ENCODE measurements around the gene ZNF280D. TPM values are rescaled to one million over a fixed set of nuclear protein-coding genes. Genes with fewer than 3 reads are reported as not detected.
"Not testable (repeated sequence)": the region's sequence is repeated elsewhere in the genome, so short reads cannot be mapped to it uniquely, and the experiment has no call there.

ZNF280D gene, protein sequence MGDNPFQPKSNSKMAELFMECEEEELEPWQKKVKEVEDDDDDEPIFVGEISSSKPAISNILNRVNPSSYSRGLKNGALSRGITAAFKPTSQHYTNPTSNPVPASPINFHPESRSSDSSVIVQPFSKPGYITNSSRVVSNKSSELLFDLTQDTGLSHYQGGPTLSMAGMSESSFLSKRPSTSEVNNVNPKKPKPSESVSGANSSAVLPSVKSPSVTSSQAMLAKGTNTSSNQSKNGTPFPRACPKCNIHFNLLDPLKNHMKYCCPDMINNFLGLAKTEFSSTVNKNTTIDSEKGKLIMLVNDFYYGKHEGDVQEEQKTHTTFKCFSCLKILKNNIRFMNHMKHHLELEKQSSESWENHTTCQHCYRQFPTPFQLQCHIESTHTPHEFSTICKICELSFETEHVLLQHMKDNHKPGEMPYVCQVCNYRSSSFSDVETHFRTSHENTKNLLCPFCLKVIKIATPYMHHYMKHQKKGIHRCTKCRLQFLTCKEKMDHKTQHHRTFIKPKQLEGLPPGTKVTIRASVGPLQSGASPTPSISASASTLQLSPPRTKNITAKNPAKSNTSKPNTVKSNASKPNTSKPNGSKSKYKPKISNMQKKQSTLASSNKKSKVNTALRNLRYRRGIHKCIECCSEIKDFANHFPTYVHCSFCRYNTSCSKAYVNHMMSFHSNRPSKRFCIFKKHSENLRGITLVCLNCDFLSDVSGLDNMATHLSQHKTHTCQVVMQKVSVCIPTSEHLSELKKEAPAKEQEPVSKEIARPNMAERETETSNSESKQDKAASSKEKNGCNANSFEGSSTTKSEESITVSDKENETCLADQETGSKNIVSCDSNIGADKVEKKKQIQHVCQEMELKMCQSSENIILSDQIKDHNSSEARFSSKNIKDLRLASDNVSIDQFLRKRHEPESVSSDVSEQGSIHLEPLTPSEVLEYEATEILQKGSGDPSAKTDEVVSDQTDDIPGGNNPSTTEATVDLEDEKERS
- 50.7 and 51.9 TPM in 2 replicates for total RNA-seq

DNA sequence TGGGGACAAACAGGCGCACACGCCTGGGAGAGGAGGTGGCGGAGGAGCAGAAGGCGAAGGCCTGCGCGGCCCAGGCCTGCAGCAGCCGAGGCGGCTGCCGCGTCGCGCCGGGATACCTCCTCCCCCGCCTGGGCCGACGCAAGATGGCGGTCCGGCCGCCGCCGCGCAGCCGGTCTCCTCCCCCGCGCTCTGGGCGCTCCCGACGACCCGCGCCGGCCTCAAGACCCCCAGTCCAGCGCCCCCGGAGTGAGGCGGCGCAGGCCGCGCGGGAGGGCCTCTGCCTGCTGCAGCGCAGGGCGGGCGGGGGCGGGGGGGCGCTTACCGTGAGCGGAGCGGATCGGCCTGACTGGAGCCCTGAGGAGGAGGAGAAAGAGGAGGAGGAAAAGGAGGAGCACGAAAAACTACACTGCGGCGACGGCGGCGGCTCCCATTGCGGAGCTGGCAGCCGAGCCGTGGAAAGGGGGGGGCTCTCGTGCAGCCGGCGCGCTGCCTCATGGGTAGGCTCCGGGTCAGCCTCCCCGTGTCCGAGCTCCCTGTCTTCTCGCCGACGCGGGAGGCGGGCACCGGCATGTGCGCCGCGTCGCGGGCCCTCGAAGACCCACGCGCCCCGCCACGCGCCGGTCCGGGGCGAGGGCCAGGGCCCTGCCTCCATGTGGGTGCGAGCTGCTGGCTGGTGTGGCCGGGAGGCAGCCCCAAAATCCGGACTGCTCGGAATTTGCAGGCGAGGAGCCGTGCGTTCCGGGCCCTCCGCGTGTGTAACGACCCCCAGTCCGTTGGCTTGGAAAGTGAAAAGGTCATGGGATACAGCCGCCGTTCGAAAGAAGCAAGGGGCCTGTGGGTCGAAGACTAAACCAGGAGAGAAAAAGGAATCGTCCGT is at the start of gene ZNF280D:
TSS of gene ZNF280D (minus strand) at position 374 of the 877 bp plus-strand sequence. CDS start 26,400 bp downstream, outside the sequence.
- Histone ChIP-seq H3K4me1 (ENCODE audit: insufficient read depth, low read length) (peaks cover 20% of the 10 kb centered on the region), H3K4me3 (ENCODE audit: insufficient read depth, low read length) (peak within 1 kb of the TSS; percentile 72), H3K36me3 (ENCODE audit: insufficient read depth, low read length) (no peaks in the 10 kb centered on the region), H3K79me2 (ENCODE audit: insufficient read depth, low read length) (peaks cover 40% of the 10 kb centered on the region), H3K9me3 (ENCODE audit: low read depth, low read length) (no peaks in the 10 kb centered on the region), H4K20me1 (ENCODE audit: insufficient read depth, low read length) (no peaks in the 10 kb centered on the region), H3K27ac (ENCODE audit: low read depth, low read length) (peak within 1 kb of the TSS; percentile 68), H3K27me3 (ENCODE audit: insufficient read depth, low read length) (no peaks in the 10 kb centered on the region), H3K4me2 (ENCODE audit: insufficient read depth, low read length) (peak within 1 kb of the TSS; percentile 92), H2AFZ (ENCODE audit: low read length) (peak within 1 kb of the TSS; percentile 80)
- TF ChIP-seq, protein P1, sequence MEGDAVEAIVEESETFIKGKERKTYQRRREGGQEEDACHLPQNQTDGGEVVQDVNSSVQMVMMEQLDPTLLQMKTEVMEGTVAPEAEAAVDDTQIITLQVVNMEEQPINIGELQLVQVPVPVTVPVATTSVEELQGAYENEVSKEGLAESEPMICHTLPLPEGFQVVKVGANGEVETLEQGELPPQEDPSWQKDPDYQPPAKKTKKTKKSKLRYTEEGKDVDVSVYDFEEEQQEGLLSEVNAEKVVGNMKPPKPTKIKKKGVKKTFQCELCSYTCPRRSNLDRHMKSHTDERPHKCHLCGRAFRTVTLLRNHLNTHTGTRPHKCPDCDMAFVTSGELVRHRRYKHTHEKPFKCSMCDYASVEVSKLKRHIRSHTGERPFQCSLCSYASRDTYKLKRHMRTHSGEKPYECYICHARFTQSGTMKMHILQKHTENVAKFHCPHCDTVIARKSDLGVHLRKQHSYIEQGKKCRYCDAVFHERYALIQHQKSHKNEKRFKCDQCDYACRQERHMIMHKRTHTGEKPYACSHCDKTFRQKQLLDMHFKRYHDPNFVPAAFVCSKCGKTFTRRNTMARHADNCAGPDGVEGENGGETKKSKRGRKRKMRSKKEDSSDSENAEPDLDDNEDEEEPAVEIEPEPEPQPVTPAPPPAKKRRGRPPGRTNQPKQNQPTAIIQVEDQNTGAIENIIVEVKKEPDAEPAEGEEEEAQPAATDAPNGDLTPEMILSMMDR (IDR thresholded peaks at IDR 0.05; ENCODE audit: extremely low read depth, low read depth, low read length) = no peak
- peak; percentile 97 for DNase-seq (ENCODE audit: insufficient read length, low spot score, missing footprints)

DNA sequence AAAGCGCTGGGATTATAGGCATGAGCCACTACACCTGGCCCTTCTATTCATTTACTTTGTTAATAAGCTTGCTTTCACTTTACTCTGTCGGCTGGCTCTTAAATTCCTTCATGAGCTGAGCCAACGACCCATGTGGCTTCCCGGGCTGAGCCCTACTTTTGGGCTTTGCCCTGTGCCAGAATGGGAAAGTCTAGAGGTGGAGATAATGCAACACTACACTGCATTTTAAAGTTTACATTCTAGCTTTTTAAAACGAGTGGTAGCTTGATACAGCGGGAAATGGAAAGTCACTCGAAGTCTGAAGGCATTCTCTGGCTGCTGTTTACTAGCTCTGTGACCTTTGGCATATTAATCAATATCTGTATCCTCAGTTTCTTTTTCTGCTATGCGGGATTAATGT is 49.0 kb upstream of the ZNF280D start:
- Histone ChIP-seq H3K4me3 (ENCODE audit: insufficient read depth, low read length) (no peak overlapping the region), H3K79me2 (ENCODE audit: insufficient read depth, low read length) (no peaks in the 10 kb centered on the region), H3K36me3 (ENCODE audit: insufficient read depth, low read length) (no peaks in the 10 kb centered on the region), H4K20me1 (ENCODE audit: insufficient read depth, low read length) (no peaks in the 10 kb centered on the region), H3K27me3 (ENCODE audit: insufficient read depth, low read length) (no peaks in the 10 kb centered on the region), H2AFZ (ENCODE audit: low read length) (no peak overlapping the region), H3K4me2 (ENCODE audit: insufficient read depth, low read length) (no peak overlapping the region), H3K9me3 (ENCODE audit: low read depth, low read length) (no peaks in the 10 kb centered on the region), H3K27ac (ENCODE audit: low read depth, low read length) (no peak overlapping the region), H3K4me1 (ENCODE audit: insufficient read depth, low read length) (no peaks in the 10 kb centered on the region)
- DNase-seq (ENCODE audit: insufficient read length, low spot score, missing footprints) = no peak
- TF ChIP-seq, protein P1 (IDR thresholded peaks at IDR 0.05; ENCODE audit: extremely low read depth, low read depth, low read length) = no peak

DNA sequence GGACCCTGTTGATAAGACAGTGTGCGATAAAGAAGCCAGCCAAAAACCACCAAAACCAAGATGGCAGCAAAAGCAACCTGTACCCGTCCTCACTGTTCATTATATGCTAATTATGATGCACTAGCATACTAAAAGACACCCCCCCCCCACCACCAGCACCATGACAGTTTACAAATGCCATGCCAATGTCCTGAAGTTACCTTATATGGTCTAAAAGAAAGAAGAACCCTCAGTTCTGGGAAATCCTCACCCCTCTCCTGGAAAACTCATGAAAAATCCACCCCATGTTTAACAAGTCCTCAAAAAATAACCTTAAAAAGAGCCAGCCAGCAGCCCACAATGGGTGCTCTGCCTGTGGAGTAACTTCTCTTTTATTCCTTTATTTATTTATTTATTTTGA is 48.4 kb upstream of the ZNF280D start:
- TF ChIP-seq, protein P1 (IDR thresholded peaks at IDR 0.05; ENCODE audit: extremely low read depth, low read depth, low read length) = no peak
- Histone ChIP-seq H2AFZ (ENCODE audit: low read length) (no peak overlapping the region), H3K9me3 (ENCODE audit: low read depth, low read length) (no peaks in the 10 kb centered on the region), H3K27ac (ENCODE audit: low read depth, low read length) (no peak overlapping the region), H3K4me1 (ENCODE audit: insufficient read depth, low read length) (no peaks in the 10 kb centered on the region), H3K4me3 (ENCODE audit: insufficient read depth, low read length) (no peak overlapping the region), H3K4me2 (ENCODE audit: insufficient read depth, low read length) (no peak overlapping the region), H3K79me2 (ENCODE audit: insufficient read depth, low read length) (no peaks in the 10 kb centered on the region), H3K36me3 (ENCODE audit: insufficient read depth, low read length) (no peaks in the 10 kb centered on the region), H3K27me3 (ENCODE audit: insufficient read depth, low read length) (no peaks in the 10 kb centered on the region), H4K20me1 (ENCODE audit: insufficient read depth, low read length) (no peaks in the 10 kb centered on the region)
- DNase-seq (ENCODE audit: insufficient read length, low spot score, missing footprints) = no peak

DNA sequence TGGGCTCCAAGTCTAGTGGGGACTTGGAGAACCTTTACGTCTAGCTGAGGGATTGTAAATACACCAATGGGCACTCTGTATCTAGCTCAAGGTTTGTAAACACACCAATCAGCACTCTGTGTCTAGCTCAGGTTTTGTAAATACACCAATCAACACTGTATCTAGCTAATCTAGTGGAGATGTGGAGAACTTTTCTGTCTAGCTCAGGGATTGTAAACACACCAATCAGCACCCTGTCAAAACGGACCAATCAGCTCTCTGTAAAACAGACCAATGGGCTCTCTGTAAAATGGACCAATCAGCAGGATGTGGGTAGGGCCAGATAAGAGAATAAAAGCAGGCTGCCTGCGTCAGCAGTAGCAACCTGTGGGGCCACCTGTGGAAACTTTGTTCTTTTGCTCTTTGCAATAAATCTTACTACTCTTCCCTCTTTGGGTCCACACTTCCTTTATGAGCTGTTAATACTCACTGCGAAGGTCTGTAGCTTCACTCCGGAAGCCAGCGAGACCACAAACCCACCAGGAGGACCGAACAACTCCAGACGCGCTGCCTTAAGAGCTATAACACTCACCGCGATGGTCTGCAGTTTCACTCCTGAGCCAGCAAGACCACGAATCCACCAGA is 46.9 kb upstream of the ZNF280D start:
- not testable (repeated sequence) for H2AFZ ChIP-seq (ENCODE audit: low read length); H4K20me1 ChIP-seq (ENCODE audit: insufficient read depth, low read length); H3K4me1 ChIP-seq (ENCODE audit: insufficient read depth, low read length); H3K27ac ChIP-seq (ENCODE audit: low read depth, low read length); H3K4me2 ChIP-seq (ENCODE audit: insufficient read depth, low read length); H3K79me2 ChIP-seq (ENCODE audit: insufficient read depth, low read length); H3K27me3 ChIP-seq (ENCODE audit: insufficient read depth, low read length); H3K36me3 ChIP-seq (ENCODE audit: insufficient read depth, low read length); H3K4me3 ChIP-seq (ENCODE audit: insufficient read depth, low read length); H3K9me3 ChIP-seq (ENCODE audit: low read depth, low read length); DNase-seq (ENCODE audit: insufficient read length, low spot score, missing footprints)

DNA sequence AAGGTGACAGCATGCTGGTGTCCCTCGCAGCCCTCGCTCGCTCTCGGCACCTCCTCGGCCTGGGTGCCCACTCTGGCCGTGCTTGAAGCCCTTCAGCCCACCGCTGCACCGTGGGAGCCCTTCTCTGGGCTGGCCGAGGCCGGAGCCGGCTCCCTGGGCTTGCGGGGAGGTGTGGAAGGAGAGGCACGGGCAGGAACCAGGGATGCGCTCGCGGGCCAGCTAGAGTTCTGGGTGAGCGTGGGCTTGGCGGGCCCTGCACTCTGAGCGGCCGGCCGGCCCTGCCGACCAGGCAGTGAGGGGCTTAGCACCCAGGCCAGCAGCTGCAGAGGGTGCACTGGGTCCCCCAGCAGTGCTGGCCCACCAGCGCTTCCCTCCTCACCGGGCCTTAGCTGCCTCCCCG is 46.1 kb upstream of the ZNF280D start:
- not testable (repeated sequence) for H3K4me2 ChIP-seq (ENCODE audit: insufficient read depth, low read length); H3K27ac ChIP-seq (ENCODE audit: low read depth, low read length); H3K4me3 ChIP-seq (ENCODE audit: insufficient read depth, low read length); DNase-seq (ENCODE audit: insufficient read length, low spot score, missing footprints); H3K79me2 ChIP-seq (ENCODE audit: insufficient read depth, low read length); H3K36me3 ChIP-seq (ENCODE audit: insufficient read depth, low read length); H3K27me3 ChIP-seq (ENCODE audit: insufficient read depth, low read length); H2AFZ ChIP-seq (ENCODE audit: low read length); H3K9me3 ChIP-seq (ENCODE audit: low read depth, low read length); H3K4me1 ChIP-seq (ENCODE audit: insufficient read depth, low read length); H4K20me1 ChIP-seq (ENCODE audit: insufficient read depth, low read length)
